Stimulated activated naive CD4-positive, alpha-beta T cell treated with Interleukin-2 at 50 U/mL for 16 hours (primary cell): ENCODE data around the gene ZNF526.

ENCODE experiments used
- DNase-seq: peaks from one replicate; lab custom pipeline; 2025; lab: John Stamatoyannopoulos, UW

Gene ZNF526

DNA sequence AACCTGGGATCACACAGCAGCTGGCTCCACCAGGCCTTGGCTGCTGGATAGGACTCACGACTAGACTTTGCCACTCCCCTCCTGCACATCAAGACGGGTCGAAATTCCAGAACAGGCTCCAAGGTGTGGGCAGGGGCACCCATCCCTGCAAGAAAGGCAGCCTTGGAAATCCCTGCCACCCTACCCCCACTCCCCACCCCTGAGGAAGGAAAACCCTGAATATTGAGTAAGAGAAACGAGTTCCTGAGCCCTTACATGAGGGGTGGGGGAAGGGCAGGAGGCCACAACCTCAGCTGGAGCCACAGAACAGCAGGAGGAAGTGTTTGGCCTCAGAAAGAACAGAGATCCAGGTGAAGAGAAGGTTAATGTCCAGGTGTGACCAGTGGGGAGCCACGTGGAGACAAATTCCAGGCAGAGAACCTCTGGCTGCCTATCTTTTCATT is 22.7 kb upstream of the ZNF526 start:
- DNase-seq, result no peak

DNA sequence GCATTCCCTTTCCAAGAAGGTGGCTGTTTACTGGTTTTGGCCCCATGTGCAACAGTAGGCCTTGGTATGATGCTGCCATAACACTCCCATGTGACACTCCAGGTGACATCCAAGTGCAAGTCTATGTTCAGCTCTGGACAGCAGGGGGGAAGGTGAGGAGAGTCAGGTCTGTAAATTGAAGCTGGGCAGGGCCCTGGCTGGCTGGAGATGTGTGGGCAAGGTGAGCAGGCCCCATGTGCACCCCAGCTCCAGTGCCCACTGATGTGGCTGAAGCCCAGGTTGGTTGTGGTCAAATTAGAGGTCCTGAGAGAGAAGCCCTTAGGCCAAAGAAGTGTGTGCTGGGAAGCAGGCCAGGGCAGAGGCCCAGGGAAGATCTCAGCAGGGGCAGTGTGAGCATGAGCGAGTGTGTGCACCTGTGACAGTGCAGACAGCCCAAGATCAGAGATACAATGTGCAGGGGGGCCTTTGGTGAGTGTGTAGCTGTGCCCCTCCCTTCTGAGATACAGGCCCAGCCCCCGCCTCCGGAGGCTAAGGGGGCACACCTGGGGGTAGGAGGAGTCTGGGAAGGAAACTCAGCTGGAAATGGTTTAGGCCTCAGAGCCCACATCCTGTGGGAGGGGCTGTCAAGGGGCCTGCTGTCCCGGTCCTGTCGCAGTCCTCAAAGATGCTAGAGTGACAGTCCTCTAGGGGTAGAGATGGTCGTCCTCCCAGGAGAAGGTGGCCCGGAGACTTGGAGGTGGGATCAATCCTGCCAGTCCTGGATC is 21.3 kb upstream of the ZNF526 start:
- peak; percentile 54 for DNase-seq

DNA sequence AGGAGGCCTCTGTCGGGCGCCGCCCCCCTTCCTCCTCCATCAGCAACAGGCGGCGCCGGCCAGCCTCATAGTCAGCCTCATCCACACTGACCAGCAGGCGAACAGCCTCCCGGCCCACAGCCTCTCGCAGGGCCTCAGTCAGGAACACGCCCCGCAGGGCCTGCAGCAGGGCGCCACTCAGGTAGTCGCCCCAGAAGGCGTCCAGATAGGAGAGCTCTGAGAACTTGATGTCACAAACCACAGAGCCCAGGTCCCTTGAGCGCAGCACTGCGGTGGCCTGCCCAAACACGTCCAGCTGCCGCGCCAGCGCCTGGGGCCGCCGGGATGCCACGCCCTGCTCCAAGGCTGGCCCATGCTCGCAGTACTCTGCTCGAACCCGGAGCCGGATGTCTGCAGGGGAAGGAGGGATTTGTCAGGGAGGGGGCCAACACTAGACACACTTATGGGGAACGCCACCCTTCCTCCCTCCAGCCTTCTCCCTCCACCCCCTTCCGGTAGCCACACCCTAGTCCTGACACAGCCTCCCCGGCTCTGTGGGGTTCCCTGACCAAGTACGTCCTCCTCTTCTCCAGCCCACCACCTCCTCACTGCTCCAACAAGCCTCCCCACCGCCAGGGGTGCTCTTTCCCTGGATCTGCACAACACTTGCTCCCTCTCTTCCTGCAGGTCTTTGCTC is 20.5 kb upstream of the ZNF526 start:
- peak; percentile 30 for DNase-seq

DNA sequence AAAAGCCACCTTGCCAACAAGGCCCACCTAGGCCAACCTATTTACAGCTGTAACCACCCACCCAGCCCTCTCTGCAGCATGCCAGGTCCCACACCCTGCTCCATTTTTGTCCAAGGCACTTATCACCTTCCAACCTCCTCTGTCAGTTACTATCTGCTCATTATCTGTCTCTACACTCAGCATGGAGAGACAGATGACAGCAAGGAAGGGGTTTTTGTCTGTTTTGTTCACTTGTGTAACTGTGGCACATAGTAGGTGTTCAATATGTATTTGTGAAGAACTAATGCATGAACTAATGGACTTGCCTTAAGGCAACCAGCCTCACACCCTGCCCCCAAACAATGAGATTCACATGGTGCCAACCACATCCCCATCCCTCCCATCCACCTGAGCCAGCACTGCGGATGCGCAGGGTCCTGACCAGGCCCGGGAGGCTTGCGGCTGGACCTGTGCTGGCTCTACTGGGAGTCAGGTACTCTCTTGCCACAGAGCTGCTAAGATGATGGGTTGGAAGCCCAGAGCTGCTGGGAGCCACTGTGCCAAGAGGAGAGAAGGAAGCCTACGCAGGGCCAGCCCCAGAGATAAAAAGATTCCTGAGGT is 19.9 kb upstream of the ZNF526 start:
- DNase-seq, result no peak

DNA sequence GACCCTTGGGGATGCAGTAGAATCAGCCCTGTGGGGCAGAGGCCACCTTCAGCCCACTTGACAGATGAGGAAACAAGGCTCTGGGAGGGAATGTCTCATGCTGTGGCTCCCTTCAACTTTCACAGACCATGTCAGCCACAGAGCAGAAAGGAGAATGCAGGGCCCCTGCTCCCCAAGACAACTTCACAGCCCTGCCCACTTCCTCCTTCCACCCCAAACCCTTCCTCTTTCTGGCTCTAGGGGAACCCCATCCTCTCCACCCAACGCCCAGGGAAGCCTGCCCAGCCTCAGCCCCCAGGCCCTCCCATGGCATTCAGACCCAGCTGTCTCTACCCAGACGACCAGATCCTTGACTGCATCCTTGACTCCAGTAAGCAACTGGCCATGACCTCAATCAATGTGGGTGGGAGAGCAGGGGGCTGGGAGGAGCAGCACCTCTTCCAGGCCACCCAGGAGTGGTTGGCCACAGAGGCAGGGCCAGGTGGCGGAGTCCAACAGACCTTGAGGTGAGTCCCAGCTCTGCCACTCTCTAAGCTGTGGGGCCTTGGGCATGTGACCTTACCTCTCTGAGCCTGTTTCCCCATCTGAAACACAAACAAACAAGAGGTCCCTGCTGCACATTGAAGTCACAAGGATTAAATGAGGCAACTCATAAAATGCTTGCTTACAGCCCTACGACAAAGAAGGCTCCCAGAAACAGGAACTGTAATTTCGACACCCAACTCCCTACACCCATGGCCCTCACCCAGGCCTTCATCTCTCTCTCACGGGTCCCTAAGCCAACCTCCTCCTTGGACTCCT is 18.4 kb upstream of the ZNF526 start:
- peak; percentile 37 for DNase-seq

DNA sequence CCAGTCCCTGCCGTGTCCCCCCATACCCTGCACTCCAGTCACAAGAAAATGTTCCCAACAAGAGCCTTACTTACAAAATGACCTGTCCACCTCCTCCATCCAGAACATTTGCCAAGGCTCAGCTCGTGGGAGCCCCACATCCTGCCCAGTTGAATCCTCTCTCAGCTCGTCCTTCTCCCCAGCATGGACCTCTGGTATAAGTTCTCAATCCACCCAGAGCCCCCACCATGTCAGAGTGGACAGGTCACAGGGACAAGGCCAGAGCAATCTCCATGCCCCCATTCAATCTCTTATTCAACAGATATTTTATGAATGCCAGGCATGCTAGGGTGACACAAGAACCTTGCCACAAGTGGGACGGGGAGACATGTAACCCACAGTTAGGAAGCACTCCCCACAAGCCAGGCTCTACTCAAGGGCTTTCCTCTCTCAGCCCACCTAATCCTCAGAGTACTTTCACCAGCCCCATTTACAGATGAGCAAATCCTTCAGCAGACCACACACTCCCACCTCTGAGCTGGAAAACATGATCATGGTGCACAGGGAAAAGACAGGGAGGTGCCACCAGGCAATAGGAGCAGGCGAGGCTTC is 17.7 kb upstream of the ZNF526 start:
- no peak for DNase-seq

DNA sequence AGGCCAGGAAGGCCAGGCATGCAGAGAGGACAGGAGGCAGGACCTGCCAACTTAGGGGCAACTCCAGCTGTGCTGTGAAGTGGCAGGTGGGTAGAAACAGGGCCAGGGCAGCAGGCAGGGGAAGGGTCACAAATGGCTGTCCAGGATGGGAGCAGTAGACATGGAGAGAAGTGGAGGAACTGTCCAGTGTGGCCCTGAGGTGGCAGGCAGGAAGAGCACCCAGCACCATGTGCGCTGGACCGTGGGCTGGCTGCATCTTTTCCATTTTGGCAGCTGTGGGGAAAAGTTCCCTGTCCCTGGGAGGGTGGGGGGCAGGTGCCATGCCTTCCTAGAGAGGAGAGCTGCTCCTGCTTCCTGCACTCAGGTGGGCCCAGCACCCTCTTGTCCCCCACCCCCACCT is 16.4 kb upstream of the ZNF526 start:
- no peak for DNase-seq

DNA sequence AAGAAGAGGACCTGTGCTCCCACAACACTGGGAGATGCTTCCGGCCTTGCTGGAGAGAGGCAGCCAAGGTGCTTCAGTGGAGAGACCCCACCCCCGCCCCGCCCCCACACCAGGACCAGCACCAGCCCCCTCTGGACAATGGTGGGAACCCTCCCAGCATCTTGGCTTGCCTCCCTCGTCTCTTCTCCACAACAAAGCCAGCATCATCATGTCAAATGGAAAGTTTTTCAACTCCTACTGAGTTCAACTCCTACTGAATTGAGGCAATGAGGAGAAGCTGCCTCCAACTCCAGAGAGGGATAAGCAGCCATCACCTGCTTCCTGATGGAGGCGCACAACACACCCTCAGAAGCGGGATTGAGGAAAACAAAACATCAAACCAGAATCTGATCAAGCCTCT is 15.4 kb upstream of the ZNF526 start:
- no peak for DNase-seq

DNA sequence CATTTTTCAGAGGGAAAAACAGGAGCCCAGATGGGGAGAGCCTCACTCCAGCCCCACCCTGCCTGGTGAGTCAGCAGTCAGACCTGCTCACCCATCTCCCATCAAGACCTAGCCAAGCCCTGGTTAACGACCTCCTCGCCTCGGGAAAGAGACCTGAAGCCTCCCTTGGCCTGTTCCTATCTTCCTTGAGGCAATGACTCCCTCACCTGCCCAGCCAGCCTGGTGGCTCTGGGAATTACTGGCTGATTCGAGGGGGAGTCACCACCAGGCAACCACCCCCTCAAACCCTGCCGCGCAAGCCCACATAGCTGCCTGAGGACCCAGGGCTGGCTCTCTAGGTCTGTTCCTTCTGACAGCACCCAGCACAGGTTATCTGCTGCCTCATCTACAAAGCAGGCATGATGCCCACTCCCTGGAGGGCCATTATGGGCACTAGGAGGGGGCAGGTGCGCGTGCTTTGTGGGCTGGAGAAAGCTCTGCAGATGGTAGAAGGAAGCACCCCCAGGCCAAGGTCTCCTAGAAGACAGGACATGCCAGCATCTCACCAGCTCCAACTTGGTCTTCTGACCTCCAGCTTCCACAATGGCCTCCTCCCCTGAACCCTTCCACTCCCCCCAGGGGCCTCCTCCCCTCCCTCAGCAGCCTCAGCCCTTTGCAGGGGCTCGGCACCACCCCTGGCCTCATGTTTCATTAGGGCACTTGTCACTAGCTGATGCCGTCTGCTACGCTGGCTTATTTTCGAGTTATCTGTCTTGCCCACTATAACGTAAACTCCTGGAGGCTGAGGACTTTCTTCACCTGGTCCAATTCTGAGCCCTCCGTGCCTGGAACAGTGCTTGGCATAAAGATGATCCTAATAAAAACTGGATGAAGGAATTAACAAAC is 13.0 kb upstream of the ZNF526 start:
- no peak for DNase-seq

DNA sequence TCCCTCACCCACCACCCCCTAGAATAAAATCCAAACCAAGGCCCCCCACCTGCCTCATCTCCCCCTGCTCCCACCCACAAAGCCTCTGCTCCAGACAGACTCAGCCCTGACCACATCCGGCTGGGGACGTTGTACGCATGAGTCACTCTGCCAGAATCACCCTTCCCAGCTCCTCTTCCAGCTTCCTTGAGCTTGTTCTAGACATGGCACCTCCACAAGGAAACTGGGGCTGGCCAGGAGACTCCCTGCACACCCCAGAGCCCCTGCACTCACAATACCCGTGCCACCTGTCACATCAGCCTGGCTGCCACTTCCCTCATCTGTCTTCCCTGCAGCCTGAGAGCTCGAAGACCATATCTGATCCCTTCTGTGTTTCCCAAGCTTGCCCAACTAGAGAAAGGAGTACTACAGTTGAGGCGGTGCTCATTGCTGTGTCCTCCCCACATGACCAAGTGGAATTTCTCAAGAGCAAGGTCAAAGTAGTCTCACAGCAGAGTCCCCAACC is 12.3 kb upstream of the ZNF526 start:
- peak; percentile 13 for DNase-seq

DNA sequence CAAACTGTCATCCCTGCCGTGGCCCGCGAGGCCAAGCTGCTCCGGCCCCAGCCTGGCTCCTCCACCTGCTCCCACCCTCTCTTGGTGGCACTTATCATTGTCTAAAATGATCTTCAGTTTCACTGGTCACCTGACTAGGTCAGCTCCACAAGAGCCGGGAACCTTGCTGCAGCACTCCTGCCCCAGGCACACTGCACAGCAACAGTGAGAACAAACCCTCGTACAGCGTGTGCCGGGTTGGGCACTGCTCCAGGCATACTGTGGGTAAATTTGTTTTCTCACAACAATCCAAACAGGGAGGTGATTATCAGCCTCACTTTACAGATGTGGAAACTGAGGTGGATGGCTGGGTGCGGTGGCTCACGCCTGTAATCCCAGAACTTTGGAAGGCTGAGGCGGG is 11.5 kb upstream of the ZNF526 start:
- DNase-seq, result no peak

DNA sequence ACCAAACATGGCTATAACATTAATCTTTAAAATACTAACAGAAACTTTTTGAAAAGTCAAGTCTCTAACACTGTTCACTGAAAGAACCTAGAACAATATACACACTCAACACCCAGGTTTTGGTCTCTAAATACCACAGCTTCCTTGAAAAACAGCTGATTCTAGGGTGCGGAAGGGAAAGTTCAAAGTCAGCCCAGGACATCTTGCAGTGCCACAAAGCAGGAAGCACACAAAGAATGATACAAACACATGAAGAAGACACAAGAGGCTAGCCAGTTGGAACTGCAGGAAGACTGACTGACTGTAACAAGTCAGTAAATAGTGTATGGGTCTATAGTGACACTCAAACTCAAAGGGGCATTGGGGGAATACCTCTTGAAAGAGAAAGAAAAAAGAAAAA is 7.2 kb upstream of the ZNF526 start:
- DNase-seq, result no peak

DNA sequence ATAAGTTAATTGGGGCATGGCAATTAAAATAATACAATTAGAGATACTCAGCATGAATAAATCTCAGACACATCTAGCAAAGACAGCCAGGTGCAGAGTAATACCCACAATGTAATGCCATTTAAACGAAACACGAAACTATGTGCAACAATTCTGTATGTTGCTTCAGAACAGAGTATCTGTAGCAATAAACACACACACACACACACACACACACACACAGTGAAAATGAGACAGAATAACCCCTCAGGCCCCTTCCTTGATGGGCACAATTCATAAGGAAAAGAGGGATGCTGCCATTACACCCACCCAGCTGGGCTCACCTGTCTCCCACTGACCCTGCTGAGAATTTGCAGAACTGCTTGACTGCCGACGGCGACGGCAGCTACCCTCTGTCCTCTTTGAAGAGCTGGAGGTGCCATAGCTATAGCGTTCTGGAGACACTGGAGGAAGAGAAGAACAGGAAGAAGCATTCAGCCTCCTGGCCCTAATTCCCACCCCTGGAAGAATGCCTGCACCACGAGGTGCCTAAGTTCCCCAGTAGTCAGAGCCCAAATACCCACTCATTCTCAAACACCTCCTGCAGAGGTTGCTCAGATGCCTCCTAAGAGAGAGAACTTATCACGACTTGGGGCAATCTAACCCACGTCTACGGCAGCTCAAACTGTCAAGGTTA is 5.2 kb upstream of the ZNF526 start:
- no peak for DNase-seq

DNA sequence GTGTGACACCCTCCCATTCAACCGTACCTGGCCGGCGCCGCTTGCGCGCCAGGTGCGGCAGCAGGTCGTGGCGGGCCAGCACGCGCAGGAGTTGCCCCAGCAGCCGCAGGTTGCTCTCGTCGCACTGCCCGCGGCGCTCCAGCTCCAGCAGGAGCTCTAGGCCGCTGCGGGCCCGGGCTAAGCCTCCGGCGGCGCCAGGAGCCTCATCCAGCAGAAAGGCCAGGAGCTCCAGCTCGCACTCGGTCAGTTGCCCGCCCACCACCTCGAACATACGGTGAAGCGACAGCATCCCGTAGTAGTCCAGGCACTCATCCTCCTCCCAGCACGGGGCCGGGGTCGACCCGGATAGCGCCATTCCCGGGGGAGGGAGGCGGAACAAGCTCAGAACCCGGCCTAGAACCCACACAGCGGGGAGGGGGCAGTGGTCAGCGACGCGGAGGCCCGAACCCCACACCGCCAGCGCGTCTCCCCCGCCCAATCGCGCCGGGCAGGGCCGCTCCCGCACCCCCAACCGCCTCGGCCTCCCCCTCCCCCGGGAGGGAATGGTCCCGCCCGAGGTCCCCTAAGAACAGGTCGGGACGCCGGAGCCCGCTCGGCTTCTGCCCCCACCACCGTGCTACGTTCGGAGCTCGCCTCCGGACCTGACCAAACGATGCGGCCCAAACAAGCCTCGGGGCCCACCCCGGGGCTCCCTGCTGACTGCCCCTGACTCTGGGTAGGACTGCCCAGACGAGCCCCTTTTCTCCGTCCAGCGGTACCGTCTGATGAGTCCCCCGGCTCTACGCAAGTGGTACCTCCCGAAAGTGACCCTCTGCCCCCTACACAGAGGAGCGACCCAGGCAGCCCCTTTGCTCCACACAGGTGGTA is 3.2 kb upstream of the ZNF526 start:
- DNase-seq, result peak; percentile 25

DNA sequence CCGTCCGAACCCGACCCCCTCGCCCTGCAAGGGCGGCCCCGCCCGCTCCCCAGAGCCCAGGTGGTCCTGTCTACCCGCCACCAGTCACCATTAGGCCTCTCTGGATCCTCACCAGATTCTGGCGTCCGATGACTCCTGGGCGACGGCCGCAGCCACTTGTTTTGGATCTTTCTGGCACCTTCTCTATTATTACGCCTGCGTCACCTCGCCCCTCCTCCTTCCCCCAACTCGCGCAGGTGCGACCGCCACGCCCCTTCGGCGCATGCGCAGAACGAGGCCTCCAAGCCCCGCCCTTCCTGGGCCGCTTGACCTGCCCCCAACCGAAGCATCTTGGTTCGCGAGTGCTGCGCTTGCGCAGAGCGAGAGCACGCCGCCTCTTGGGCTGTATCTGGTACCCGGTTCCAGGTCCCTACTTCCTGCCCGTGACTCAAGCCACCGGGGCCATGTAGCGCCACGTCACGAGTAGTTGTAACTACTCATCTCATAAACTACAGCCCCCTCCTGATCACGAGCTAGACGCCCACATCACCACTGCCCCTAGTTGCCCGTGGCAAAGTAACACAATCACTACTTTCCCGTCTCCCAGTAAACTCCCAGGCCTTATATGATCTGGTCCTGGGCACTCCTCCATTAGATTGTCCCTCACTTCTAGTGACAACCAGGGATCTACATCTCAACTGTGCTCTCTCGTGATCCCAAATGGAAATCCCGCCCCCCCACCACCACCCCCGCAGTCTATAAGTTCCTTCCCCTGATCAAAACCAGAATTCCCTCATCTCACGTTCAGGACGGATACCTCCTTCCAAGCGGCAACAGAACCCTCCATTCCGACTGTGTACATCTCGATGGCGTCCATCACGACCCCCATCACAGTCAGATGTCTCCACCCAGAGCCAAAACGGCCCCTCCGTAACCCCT is 2.3 kb upstream of the ZNF526 start, which contains the start of gene DEDD2:
DEDD2 (minus strand) TSS at position 158 of the 918 bp plus-strand sequence. CDS start 670 bp downstream, outside the sequence.
- peak; percentile 98 for DNase-seq

DNA sequence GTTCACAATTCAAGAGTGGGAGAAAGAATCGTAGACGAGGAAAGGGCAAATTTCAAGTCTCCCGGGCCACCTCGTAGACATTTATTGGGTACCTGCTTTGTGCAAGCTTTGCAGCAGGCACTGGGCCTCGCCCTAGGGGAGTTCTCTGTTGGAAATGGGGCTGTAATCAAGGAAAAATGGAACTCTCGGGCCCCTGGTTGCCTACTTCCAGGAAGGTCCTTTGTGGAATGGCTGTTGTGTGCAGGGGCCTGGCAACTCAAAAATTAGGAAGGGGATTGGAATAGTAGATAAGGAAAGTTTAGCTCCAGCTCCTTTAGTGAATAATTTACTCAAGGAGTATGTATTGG is 612 bp downstream of the ZNF526 start:
- no peak for DNase-seq

DNA sequence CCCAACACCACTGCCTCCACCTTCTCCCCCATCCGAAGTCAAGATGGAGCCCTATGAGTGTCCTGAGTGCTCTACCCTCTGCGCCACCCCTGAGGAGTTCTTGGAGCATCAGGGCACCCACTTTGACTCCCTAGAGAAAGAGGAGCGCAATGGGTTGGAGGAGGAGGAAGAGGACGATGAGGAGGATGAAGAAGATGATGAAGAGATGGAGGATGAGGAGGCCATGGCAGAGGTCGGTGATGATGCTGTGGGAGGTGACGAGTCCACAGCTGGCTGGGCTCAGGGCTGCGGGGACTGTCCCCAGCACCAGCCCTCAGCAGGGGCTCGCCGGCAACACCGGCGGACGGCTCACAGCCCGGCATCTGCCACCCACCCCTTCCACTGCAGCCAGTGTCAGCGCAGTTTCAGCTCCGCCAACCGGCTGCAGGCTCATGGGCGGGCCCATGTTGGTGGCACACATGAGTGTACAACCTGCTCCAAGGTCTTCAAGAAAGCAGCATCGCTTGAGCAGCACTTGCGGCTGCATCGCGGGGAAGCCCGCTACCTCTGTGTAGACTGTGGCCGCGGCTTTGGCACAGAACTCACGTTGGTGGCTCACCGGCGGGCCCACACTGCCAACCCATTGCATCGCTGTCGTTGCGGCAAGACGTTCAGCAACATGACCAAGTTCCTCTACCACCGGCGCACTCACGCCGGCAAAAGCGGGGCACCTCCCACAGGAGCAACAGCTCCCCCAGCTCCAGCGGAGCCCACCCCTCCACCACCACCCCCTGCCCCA is 5.0 kb downstream of the ZNF526 start:
- DNase-seq, result no peak
